Neural cell (in vitro differentiated cells): ENCODE results near the gene ZDBF2. TPM values are rescaled to one million over a fixed set of nuclear protein-coding genes. Genes with fewer than 3 reads are reported as not detected.
A peak's percentile ranks its signal among the peaks of the same experiment; 100 is the strongest.

Experiments
- H2AFZ ChIP-seq: fragments of 200-600, 300-800 bp; sonication (generic), shearing (Covaris generic); 2 replicates; pipeline ENCODE4 v1.6.0; 2014; ENCODE audit warnings: low read depth, mild to moderate bottlenecking, antibody characterized with exemption, low read length, moderate library complexity
- H3F3A ChIP-seq: fragments of 200-600 bp; shearing (Covaris generic); 2 replicates; pipeline ENCODE4 v1.6.1; 2016; ENCODE audit warnings: mild to moderate bottlenecking, moderate library complexity, mixed read lengths, antibody characterized with exemption, low read length; ENCODE audit not compliant: insufficient read depth, poor library complexity, severe bottlenecking
- H3K27ac ChIP-seq: fragments of 200-600, 300-800 bp; sonication (generic), shearing (Covaris generic); 2 replicates; pipeline ENCODE4 v1.5.1; 2014; ENCODE audit warnings: mild to moderate bottlenecking, low read length, moderate library complexity
- H3K27me3 ChIP-seq: fragments of 300-800, 200-600 bp; sonication (generic), shearing (Covaris generic); 2 replicates; pipeline ENCODE4 v1.6.0; 2014; ENCODE audit warnings: mild to moderate bottlenecking, low read depth, low read length, moderate library complexity; ENCODE audit not compliant: insufficient read depth
- H3K36me3 ChIP-seq: fragments of 300-800, 200-600 bp; sonication (generic), shearing (Covaris generic); 2 replicates; pipeline ENCODE4 v1.5.1; 2014; ENCODE audit warnings: mild to moderate bottlenecking, antibody characterized with exemption, low read length, moderate library complexity; ENCODE audit not compliant: insufficient read depth
- H3K4me2 ChIP-seq: fragments of 300-800, 200-600 bp; sonication (generic), shearing (Covaris generic); 2 replicates; pipeline ENCODE4 v1.6.0; 2014; ENCODE audit warnings: mild to moderate bottlenecking, low read length
- H3K4me3 ChIP-seq: fragments of 300-800, 200-600 bp; sonication (generic), shearing (Covaris generic); 2 replicates; pipeline ENCODE4 v1.5.1; 2014; ENCODE audit warnings: mild to moderate bottlenecking, low read length, moderate library complexity
- H3K79me2 ChIP-seq: fragments of 200-600 bp; shearing (Covaris generic); replicated peaks from 2 replicates; pipeline ENCODE4 v1.6.0; 2014; ENCODE audit warnings: mild to moderate bottlenecking, low read length, moderate library complexity; ENCODE audit not compliant: insufficient read depth
- H3K9ac ChIP-seq: fragments of 300-800, 200-600 bp; sonication (generic), shearing (Covaris generic); 2 replicates; pipeline ENCODE4 v1.6.1; 2016; ENCODE audit warnings: mild to moderate bottlenecking, low read length, mixed read lengths
- H3K9me2 ChIP-seq: fragments of 200-600 bp; shearing (Covaris generic); 2 replicates; pipeline ENCODE4 v1.6.1; 2016; ENCODE audit warnings: mild to moderate bottlenecking, low read length, mixed read lengths; ENCODE audit not compliant: insufficient read depth
- H3K9me3 ChIP-seq: fragments of 200-600, 300-800 bp; sonication (generic), shearing (Covaris generic); 2 replicates; pipeline ENCODE4 v1.6.1; 2016; ENCODE audit warnings: mild to moderate bottlenecking, mixed run types, low read length, moderate library complexity, mixed read lengths
- H4K20me1 ChIP-seq: fragments of 200-600 bp; shearing (Covaris generic); 2 replicates; pipeline ENCODE4 v1.6.1; 2016; ENCODE audit warnings: mild to moderate bottlenecking, mixed run types; ENCODE audit not compliant: insufficient read depth
- EP300 ChIP-seq: fragments of 450-650 bp; conservative IDR thresholded peaks from 2 replicates; pipeline ENCODE4 v1.6.1; 2014; ENCODE audit warnings: antibody characterized with exemption, mild to moderate bottlenecking, moderate library complexity; ENCODE audit not compliant: poor library complexity, severe bottlenecking
- EZH2 ChIP-seq: fragments of 200-600, 300-800 bp; shearing (Covaris generic), sonication (generic); IDR thresholded peaks from 2 replicates; pipeline ENCODE4 v1.6.1; 2014; ENCODE audit warnings: antibody characterized with exemption, low read length, borderline replicate concordance, mild to moderate bottlenecking; ENCODE audit not compliant: insufficient read depth, poor library complexity, severe bottlenecking
- MXI1 ChIP-seq: fragments of 450-650 bp; conservative IDR thresholded peaks from 2 replicates; pipeline ENCODE4 v1.6.1; 2014; ENCODE audit warnings: antibody characterized with exemption, mild to moderate bottlenecking; ENCODE audit not compliant: poor library complexity, severe bottlenecking
- POLR2AphosphoS5 ChIP-seq: IDR thresholded peaks from 2 replicates; pipeline ENCODE4 v1.6.1; 2012
- RAD21 ChIP-seq: fragments of 450-650 bp; conservative IDR thresholded peaks from 2 replicates; pipeline ENCODE4 v1.6.1; 2014; ENCODE audit warnings: antibody characterized with exemption, mild to moderate bottlenecking, moderate library complexity
- TAF1 ChIP-seq: IDR thresholded peaks from 2 replicates; pipeline ENCODE4 v1.6.1; 2012; ENCODE audit warnings: low read depth
- polyA plus RNA-seq: library from polyadenylated mRNA; depleted of rRNA; stranded (reverse); fragments of >200 nt; gene quantifications from 2 replicates; pipeline ENCODE4 v1.2.3, GENCODE V29; 2014
- TF ChIP-seq, protein P1 (sequence below): fragments of 450-650 bp; IDR thresholded peaks from 2 replicates; pipeline ENCODE4 v1.5.1; 2014; ENCODE audit warnings: antibody characterized with exemption, mild to moderate bottlenecking, moderate library complexity; ENCODE audit not compliant: poor library complexity, severe bottlenecking
- TF ChIP-seq, protein P2 (sequence below): IDR thresholded peaks from 2 replicates; pipeline ENCODE4 v1.6.1; 2012; ENCODE audit warnings: borderline replicate concordance

Gene ZDBF2
- polyA plus RNA-seq, 1 donor from 2014 or later, result 23.4 TPM

GRCh38 chr2:206276169-206276942 lies 1.9 kb downstream of the ZDBF2 start:
- Histone ChIP-seq H3K9ac (peak overlapping the region; percentile 80), H3K27me3 (peaks cover 60% of the 10 kb centered on the region), H3K79me2 (peaks cover 27% of the 10 kb centered on the region), H3F3A (no peaks in the 10 kb centered on the region), H3K9me2 (no peaks in the 10 kb centered on the region), H3K27ac (peak overlapping the region; percentile 72), H4K20me1 (no peaks in the 10 kb centered on the region), H2AFZ (no peak overlapping the region), H3K4me3 (peak overlapping the region; percentile 78), H3K9me3 (no peaks in the 10 kb centered on the region), H3K36me3 (no peaks in the 10 kb centered on the region), H3K4me2 (peak overlapping the region; percentile 17)
- no peak for TF ChIP-seq MXI1
- TF ChIP-seq POLR2AphosphoS5, result peak; percentile 29

- peaks cover 52% of the 10 kb centered on the region for H3K27me3 ChIP-seq
- no peaks in the 10 kb centered on the region for H4K20me1 ChIP-seq
- H3K79me2 ChIP-seq, result peaks cover 27% of the 10 kb centered on the region
- no peaks in the 10 kb centered on the region for H3K9me3 ChIP-seq
- no peak overlapping the region for H3K27ac ChIP-seq
- no peak for TF ChIP-seq EP300
- TF ChIP-seq MXI1, result no peak
- no peaks in the 10 kb centered on the region for H3K36me3 ChIP-seq
- H3K4me3 ChIP-seq, result peak overlapping the region; percentile 78
- no peak overlapping the region for H2AFZ ChIP-seq
- no peaks in the 10 kb centered on the region for H3K9me2 ChIP-seq
- H3K9ac ChIP-seq, result no peak overlapping the region
- peak overlapping the region; percentile 17 for H3K4me2 ChIP-seq
- no peaks in the 10 kb centered on the region for H3F3A ChIP-seq
Measured at GRCh38 chr2:206277503-206277902, 3.0 kb downstream of the ZDBF2 start.

DNA sequence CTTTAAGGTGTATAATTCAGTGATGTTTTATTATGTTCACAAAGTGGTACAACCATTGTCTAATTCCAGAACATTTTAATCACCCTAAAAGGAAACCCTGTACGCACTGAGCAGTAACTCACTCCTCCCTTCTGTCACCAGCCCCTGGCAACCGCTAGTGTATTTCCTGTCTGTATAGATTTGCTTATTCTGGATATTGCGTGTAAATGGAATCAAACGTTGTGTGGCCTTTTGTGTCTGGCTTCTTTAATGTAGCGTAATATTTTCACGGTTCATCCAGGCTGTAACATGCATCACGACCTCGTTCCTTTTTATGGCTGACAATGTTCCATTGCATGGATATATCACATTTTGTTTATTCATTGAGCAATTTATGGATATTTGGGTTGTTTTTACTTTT lies 8.3 kb downstream of the ZDBF2 start:
- Histone ChIP-seq H3K79me2 (peaks cover 7% of the 10 kb centered on the region), H3K36me3 (no peaks in the 10 kb centered on the region), H3K4me2 (no peak overlapping the region), H3K9me2 (no peaks in the 10 kb centered on the region), H3K4me3 (no peak overlapping the region), H2AFZ (no peak overlapping the region), H3K27ac (no peak overlapping the region), H3K9me3 (peaks cover 4% of the 10 kb centered on the region), H3K27me3 (peaks cover under 1% of the 10 kb centered on the region), H4K20me1 (no peaks in the 10 kb centered on the region), H3K9ac (no peak overlapping the region), H3F3A (no peaks in the 10 kb centered on the region)
- no peak for TF ChIP-seq RAD21
- TF ChIP-seq EP300, result no peak
- no peak for TF ChIP-seq EZH2
- no peak for TF ChIP-seq MXI1
- TF ChIP-seq, protein P1, sequence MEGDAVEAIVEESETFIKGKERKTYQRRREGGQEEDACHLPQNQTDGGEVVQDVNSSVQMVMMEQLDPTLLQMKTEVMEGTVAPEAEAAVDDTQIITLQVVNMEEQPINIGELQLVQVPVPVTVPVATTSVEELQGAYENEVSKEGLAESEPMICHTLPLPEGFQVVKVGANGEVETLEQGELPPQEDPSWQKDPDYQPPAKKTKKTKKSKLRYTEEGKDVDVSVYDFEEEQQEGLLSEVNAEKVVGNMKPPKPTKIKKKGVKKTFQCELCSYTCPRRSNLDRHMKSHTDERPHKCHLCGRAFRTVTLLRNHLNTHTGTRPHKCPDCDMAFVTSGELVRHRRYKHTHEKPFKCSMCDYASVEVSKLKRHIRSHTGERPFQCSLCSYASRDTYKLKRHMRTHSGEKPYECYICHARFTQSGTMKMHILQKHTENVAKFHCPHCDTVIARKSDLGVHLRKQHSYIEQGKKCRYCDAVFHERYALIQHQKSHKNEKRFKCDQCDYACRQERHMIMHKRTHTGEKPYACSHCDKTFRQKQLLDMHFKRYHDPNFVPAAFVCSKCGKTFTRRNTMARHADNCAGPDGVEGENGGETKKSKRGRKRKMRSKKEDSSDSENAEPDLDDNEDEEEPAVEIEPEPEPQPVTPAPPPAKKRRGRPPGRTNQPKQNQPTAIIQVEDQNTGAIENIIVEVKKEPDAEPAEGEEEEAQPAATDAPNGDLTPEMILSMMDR, result no peak
- TF ChIP-seq POLR2AphosphoS5, result no peak

GRCh38 chr2:206287197-206287596 lies 12.7 kb downstream of the ZDBF2 start:
- H3K9me2 ChIP-seq, result no peaks in the 10 kb centered on the region
- H3K9ac ChIP-seq, result no peak overlapping the region
- TF ChIP-seq, protein P2, sequence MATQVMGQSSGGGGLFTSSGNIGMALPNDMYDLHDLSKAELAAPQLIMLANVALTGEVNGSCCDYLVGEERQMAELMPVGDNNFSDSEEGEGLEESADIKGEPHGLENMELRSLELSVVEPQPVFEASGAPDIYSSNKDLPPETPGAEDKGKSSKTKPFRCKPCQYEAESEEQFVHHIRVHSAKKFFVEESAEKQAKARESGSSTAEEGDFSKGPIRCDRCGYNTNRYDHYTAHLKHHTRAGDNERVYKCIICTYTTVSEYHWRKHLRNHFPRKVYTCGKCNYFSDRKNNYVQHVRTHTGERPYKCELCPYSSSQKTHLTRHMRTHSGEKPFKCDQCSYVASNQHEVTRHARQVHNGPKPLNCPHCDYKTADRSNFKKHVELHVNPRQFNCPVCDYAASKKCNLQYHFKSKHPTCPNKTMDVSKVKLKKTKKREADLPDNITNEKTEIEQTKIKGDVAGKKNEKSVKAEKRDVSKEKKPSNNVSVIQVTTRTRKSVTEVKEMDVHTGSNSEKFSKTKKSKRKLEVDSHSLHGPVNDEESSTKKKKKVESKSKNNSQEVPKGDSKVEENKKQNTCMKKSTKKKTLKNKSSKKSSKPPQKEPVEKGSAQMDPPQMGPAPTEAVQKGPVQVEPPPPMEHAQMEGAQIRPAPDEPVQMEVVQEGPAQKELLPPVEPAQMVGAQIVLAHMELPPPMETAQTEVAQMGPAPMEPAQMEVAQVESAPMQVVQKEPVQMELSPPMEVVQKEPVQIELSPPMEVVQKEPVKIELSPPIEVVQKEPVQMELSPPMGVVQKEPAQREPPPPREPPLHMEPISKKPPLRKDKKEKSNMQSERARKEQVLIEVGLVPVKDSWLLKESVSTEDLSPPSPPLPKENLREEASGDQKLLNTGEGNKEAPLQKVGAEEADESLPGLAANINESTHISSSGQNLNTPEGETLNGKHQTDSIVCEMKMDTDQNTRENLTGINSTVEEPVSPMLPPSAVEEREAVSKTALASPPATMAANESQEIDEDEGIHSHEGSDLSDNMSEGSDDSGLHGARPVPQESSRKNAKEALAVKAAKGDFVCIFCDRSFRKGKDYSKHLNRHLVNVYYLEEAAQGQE, result no peak
- TF ChIP-seq TAF1, result no peak
- H3K27me3 ChIP-seq, result no peaks in the 10 kb centered on the region
- peaks cover 4% of the 10 kb centered on the region for H3K79me2 ChIP-seq
- peaks cover 4% of the 10 kb centered on the region for H3K9me3 ChIP-seq
- H3K27ac ChIP-seq, result no peak overlapping the region
- no peak overlapping the region for H3K4me2 ChIP-seq
- H3F3A ChIP-seq, result no peaks in the 10 kb centered on the region
- no peak overlapping the region for H3K4me3 ChIP-seq
- H2AFZ ChIP-seq, result no peak overlapping the region
- H4K20me1 ChIP-seq, result no peaks in the 10 kb centered on the region
- no peaks in the 10 kb centered on the region for H3K36me3 ChIP-seq
